ENCODE data around the gene KLHL17.
A peak's percentile ranks its signal among the peaks of the same experiment; 100 is the strongest.

GRCh38 chr1:920010-920409 lies 40.4 kb upstream of the KLHL17 start:
- TF ChIP-seq JUN (IDR thresholded peaks at IDR 0.05), result no peak
- TF ChIP-seq HES2 (IDR thresholded peaks at IDR 0.05), result no peak
- TF ChIP-seq POLR2A (IDR thresholded peaks at IDR 0.05; ENCODE audit: low read length), result peak; percentile 35
- no peak for TF ChIP-seq RNF2 (IDR thresholded peaks at IDR 0.05; ENCODE audit: borderline replicate concordance, low read depth)
- TF ChIP-seq FOSL2 (IDR thresholded peaks at IDR 0.05), result no peak
- no peak for TF ChIP-seq FOSL2 (CRISPR knock-in tag; IDR thresholded peaks at IDR 0.05)
- TF ChIP-seq CTCF (IDR thresholded peaks at IDR 0.05), result no peak
- TF ChIP-seq HOXB5 (CRISPR knock-in tag; IDR thresholded peaks at IDR 0.05), result no peak
- TF ChIP-seq BCL3 (IDR thresholded peaks at IDR 0.05), result no peak
- TF ChIP-seq MAFK (IDR thresholded peaks at IDR 0.05; ENCODE audit: partially characterized antibody), result no peak
- TF ChIP-seq ZFP36 (IDR thresholded peaks at IDR 0.05; ENCODE audit: borderline replicate concordance, partially characterized antibody), result no peak
- no peak for TF ChIP-seq RAD21 (conservative IDR thresholded peaks at IDR 0.05 in 1 of 2, IDR thresholded peaks at IDR 0.05 in 1 of 2)
- no peak for TF ChIP-seq RCOR1 (IDR thresholded peaks at IDR 0.05; ENCODE audit: low read depth, low read length)
- no peak for TF ChIP-seq ELK1 (IDR thresholded peaks at IDR 0.05; ENCODE audit: low read depth, low read length)
- no peak for TF ChIP-seq ESRRA (IDR thresholded peaks at IDR 0.05; ENCODE audit: borderline replicate concordance, low read length)
